NCI-H82 treated with DMSO at 0.1 percent for 48 hours (cell line): ENCODE measurements around the gene NRM.
A peak's percentile ranks its signal among the peaks of the same experiment; 100 is the strongest.

Experiments
- DNase-seq: peaks from one replicate; lab custom pipeline; 2025; ENCODE audit not compliant: unreplicated experiment; lab: John Stamatoyannopoulos, UW

NRM gene

GRCh38 chr6:30689022-30689865, 1.5 kb downstream of the NRM start:
- no peak for DNase-seq

- DNase-seq = no peak
These were observed 2.2 kb downstream of the NRM start for GRCh38 chr6:30688569-30688968.

GRCh38 chr6:30687659-30688431, 2.9 kb downstream of the NRM start:
- DNase-seq = no peak

DNA sequence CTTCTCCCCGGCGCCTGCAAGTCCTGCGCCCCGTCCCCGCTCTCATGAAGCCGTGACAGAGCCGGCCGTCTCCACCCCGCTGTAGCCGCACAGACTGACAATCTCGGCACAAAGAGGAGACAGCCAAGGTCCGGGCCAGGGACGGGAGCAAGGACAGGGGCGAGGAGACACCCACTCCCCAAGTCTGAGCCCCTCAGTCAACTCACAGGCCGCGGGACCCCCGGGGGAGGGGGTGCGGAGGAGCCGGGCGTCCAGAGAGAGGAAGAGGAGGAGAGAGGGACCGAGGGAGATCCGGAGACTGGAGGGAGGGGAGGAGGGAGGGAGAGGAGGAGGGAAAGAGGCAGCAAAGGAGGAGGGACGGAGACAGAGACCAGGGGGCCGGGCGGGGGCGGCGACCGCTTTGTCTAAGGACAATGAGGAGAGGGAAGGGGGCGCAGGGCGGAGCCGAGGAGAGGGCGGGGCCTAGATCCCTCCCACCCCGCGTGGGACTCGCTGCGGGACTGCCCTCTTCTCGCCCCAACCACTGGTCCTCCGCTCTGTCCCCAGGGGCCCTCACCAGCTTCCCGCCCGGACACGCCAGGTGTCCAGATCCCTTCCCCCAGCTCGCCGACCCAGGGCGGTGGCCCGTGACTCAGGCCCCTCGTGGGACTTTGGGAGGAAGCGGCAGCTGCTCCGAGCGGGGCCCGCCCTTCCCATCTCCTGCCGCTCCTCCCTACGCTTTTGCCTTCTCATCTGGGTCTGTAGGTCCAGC, 3.7 kb downstream of the NRM start:
- peak; percentile 80 for DNase-seq

GRCh38 chr6:30686009-30686907, 4.5 kb downstream of the NRM start, which contains the start of gene PPP1R18:
Gene PPP1R18, minus strand, starts transcription at chr6:30686645. Its CDS starts 627 bp downstream, at chr6:30686018.
- DNase-seq = no peak

DNA sequence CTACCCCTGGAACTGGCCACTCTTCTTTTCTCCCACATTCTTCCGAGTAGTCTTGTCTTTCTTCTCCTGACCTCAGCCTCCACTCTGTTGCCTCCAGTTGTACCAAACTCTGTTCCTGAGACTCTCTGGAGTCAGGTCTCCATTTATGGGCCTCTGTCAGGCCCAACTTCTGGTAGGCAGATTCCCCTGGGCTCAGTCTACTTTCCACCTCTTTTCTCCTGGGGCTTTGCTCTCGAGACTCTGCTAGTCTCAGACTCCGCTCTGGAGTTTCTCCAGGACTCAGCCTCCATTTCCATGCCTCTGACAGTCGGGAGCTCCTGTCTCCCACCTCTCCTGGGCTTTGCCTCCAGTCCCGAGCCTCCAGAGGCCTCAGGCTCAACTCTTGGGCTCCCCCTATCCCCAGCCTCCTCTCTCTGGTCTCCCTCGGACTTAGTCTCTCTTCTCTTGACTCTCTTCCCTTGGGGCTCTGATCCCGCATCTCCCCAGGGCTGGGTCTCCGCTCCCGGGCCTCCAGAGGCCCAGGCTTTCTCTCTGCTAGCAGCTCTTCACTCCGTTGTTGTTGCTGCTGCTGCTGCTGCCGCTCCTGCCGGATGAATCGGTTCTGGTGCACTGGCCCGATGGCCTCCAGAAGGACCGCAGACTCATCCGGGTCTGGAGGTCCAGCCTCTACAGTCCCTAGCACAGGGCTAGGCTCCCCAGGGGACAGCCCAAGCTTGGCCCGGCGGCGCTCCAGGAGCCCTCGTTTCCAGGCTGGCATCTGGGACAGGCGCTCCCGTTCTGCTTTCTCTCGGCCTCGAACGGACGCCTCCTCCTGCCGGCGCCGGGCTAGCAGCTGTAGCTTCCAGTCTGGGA, 5.4 kb downstream of the NRM start:
- no peak for DNase-seq

- DNase-seq = no peak
These were observed 6.2 kb downstream of the NRM start for GRCh38 chr6:30684386-30685156.

DNA sequence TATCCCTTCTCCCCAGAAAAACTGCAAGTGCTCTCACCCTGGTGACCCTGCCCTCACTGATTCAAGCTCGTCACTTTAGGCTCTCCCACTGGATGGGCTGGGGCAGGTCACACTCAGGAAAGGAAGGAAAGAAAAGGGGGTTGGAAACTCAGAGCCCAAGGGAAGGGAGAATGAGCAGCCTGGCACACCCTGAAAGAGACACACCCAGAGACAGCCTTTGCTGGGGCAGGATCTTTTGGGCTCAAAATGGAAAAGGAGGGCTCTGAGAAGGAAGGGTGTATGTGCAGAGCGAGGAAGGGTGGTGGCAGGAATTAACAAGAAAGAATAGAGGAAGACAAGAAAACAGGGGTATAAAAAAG, 6.8 kb downstream of the NRM start:
- no peak for DNase-seq

GRCh38 chr6:30683183-30683979, 7.4 kb downstream of the NRM start:
- DNase-seq = no peak

DNA sequence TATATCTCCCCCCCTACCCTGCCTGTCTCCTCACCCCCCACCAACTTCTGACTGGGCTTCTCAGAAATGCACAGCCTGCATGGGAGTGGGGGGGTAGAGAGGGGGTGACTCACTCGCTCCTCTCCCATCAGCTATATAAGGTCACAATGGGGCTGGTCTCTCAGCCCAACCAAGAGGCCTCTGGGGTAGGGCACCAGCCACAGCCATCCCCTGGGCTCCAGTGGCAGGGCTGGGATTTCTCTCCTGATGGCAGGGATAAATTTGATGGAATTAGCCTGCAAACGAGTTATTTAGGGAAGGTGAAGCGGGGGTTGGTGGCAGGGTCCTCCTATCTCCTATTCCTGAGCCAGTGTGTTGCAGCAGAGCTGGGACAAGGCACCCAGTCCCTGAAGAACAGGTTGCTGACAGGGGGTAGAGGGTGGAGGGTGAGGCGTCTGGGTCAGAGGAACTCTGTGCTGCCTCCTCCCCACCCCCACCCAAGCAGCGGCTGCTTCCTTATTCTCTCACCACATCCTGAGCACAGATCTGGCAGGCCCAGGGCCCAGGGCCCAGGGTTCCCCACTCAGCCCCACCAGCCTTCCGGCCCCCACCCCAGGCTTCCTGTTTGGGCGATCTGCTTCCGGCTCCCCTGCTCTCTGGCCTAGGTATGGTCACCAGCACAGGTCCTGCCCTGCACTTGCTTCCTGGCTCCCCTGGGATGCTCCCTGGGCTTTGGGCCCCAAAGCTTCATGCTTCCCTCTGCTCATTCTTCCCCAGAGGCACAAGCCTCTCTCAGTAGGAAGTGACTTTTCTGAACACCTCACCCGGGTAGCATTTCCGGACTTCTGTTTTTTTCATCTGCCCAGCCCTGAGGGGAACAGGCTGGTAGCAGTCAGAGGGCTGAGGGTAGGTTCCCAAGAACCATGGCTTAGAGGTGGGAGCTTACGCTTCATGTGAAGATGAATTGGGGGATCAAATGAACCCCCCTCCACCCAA, 8.4 kb downstream of the NRM start:
- DNase-seq = peak; percentile 15

- no peak for DNase-seq
These were observed 9.0 kb downstream of the NRM start for GRCh38 chr6:30681766-30682142.

DNA sequence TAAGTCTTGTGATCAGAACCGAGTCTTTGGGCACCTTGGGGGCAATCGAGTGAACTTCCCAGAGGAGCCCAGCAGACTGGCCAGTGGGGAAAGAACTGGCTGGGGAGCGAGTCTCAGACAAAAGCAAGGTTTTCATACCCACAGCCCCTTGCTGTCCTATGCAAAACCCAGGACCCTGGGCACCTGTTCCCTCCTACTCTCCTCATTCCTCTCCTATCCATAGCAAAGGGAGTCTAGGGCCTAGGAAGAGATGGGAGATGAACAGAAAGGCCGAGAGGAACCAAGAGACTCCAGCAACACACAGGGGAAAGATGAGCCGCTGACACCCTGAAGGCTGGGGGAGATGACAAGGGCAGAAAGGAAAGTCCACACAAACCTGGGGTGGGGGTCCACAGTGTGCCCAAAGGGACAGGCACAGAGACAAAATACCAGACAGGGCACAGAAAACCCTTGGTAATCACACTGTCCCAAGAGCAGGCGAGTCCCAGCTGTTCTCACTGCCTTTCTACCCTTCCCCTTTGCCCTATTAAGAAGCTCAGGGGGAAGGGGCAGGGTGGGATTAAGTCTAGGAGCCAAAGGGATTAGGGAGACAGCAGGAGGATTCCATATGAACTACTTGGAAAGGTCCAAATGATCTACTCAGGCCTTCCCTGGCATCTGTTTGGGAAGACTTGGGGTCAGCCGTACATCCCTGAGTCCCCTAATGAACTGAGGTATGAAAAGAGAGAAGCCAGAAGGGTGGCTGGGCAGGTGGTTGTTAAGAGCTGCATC, 10.8 kb downstream of the NRM start:
- DNase-seq = peak; percentile 97

- peak; percentile 56 for DNase-seq
These were observed 11.6 kb downstream of the NRM start for GRCh38 chr6:30678964-30679726.

DNA sequence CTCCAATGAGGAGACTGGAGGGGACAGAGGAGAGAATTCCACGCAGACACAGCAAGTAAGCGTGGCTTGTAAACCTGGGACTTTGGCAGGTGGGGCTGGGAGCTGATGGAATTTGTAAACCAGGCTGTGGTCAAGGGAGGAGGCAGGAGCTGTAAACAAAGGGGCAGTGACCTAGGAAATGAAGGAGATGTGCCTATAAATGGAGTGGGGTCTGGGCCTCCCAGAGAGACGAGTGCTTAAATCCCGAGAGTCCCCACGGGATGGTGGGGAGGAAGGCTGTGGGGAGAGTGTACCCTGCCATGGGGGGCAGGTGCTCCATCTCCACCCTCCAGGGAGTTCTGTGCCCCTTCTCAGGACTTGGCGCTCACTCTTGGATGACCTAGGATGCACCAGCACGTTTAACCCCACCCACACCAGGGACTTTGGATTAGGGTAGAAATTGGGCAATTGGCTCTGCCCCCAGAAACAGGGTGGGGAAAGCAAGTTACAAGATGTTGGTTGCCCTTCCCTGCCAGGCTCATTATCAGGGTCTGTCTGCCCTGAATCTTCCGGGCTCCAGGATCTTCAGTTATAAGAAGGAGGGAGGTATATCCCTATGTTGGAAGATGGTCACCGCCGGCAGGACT, 14.0 kb downstream of the NRM start:
- no peak for DNase-seq
